Mesodermal cell (in vitro differentiated cells): ENCODE results near the gene TRPM2.

ENCODE experiments used
- H3K27ac ChIP-seq: 2 replicates; pipeline ENCODE4 v1.7.0; 2013; ENCODE audit warnings: mild to moderate bottlenecking, low read depth, low read length, moderate library complexity; ENCODE audit not compliant: severe bottlenecking
- H3K36me3 ChIP-seq: 2 replicates; pipeline ENCODE4 v1.7.1; 2013; ENCODE audit warnings: mild to moderate bottlenecking, low read length, moderate library complexity; ENCODE audit not compliant: control insufficient read depth, insufficient read depth
- H3K4me1 ChIP-seq: one replicate; pipeline ENCODE4 v1.7.1; 2013; ENCODE audit warnings: mild to moderate bottlenecking, low read length; ENCODE audit not compliant: insufficient read depth, control insufficient read depth, poor library complexity, severe bottlenecking
- H3K4me3 ChIP-seq: 2 replicates; pipeline ENCODE4 v1.7.0; 2013; ENCODE audit warnings: low read length, control low read depth, mild to moderate bottlenecking; ENCODE audit not compliant: insufficient read depth, poor library complexity, severe bottlenecking; ENCODE audit errors: extremely low read depth
- H3K9me3 ChIP-seq: 2 replicates; pipeline ENCODE4 v1.7.1; 2013; ENCODE audit warnings: mild to moderate bottlenecking, low read length, moderate library complexity; ENCODE audit not compliant: control insufficient read depth
- WGBS, 2 experiments: methylation state at CpG; one replicate each; pipeline ENCODE4 v1.1.5; 2013; ENCODE audit warnings: missing lambda C conversion rate in 2 of 2; ENCODE audit not compliant: insufficient coverage in 2 of 2; 5-methylcytosine and 5-hydroxymethylcytosine counted together

TRPM2 gene

GRCh38 chr21:44420416-44421205, 67.2 kb downstream of the TRPM2 start:
- H3K36me3 ChIP-seq: no peaks in the 10 kb centered on the region
- H3K9me3 ChIP-seq: no peaks in the 10 kb centered on the region
- WGBS, 2 experiments: 78 to 88% methylated on average over 8 to 12 of the region's 14 CpGs
- H3K4me3 ChIP-seq: no peak overlapping the region
- H3K4me1 ChIP-seq: no peaks in the 10 kb centered on the region
- H3K27ac ChIP-seq: no peak overlapping the region

GRCh38 chr21:44421901-44422840, 68.8 kb downstream of the TRPM2 start:
- Histone ChIP-seq H3K9me3 (no peaks in the 10 kb centered on the region), H3K36me3 (no peaks in the 10 kb centered on the region), H3K4me3 (no peak overlapping the region), H3K4me1 (no peaks in the 10 kb centered on the region), H3K27ac (no peak overlapping the region)
- 93 to 95% methylated on average over 14 to 16 of the region's 26 CpGs for WGBS, 2 experiments

- Histone ChIP-seq H3K27ac (no peak overlapping the region), H3K4me3 (no peak overlapping the region), H3K9me3 (no peaks in the 10 kb centered on the region), H3K4me1 (no peaks in the 10 kb centered on the region), H3K36me3 (no peaks in the 10 kb centered on the region)
- WGBS, 2 experiments: 87 to 96% methylated on average over 9 to 10 of the region's 12 CpGs
Observed at GRCh38 chr21:44423312-44423821, 69.9 kb downstream of the TRPM2 start.

GRCh38 chr21:44423941-44424607, 70.7 kb downstream of the TRPM2 start:
- no peaks in the 10 kb centered on the region for H3K36me3 ChIP-seq
- no peak overlapping the region for H3K27ac ChIP-seq
- WGBS, 2 experiments: 83 to 87% methylated on average over 10 to 17 of the region's 17 CpGs
- H3K9me3 ChIP-seq: no peaks in the 10 kb centered on the region
- H3K4me1 ChIP-seq: no peaks in the 10 kb centered on the region
- no peak overlapping the region for H3K4me3 ChIP-seq

- no peak overlapping the region for H3K4me3 ChIP-seq
- 88 to 91% methylated on average over 27 of the region's 30 CpGs for WGBS, 2 experiments
Observed at GRCh38 chr21:44424608-44425306, 71.3 kb downstream of the TRPM2 start.

GRCh38 chr21:44425307-44425894, 72.0 kb downstream of the TRPM2 start:
- H3K27ac ChIP-seq: no peak overlapping the region
- H3K9me3 ChIP-seq: peaks cover 4% of the 10 kb centered on the region
- H3K4me3 ChIP-seq: no peak overlapping the region
- H3K36me3 ChIP-seq: no peaks in the 10 kb centered on the region
- WGBS, 2 experiments: 89 to 94% methylated on average over 30 to 39 of the region's 40 CpGs
- no peaks in the 10 kb centered on the region for H3K4me1 ChIP-seq

More at GRCh38 chr21:44424608-44425306, 71.3 kb downstream of the TRPM2 start:
- Histone ChIP-seq H3K27ac (no peak overlapping the region), H3K36me3 (no peaks in the 10 kb centered on the region), H3K9me3 (peaks cover under 1% of the 10 kb centered on the region), H3K4me1 (no peaks in the 10 kb centered on the region)

GRCh38 chr21:44425895-44426662, 72.7 kb downstream of the TRPM2 start:
- Histone ChIP-seq H3K4me3 (no peak overlapping the region), H3K9me3 (peaks cover 4% of the 10 kb centered on the region), H3K27ac (no peak overlapping the region), H3K36me3 (no peaks in the 10 kb centered on the region), H3K4me1 (no peaks in the 10 kb centered on the region)
- 89 to 90% methylated on average over 8 to 13 of the region's 13 CpGs for WGBS, 2 experiments

- no peak overlapping the region for H3K27ac ChIP-seq
- H3K4me1 ChIP-seq: no peaks in the 10 kb centered on the region
- H3K36me3 ChIP-seq: no peaks in the 10 kb centered on the region
- H3K4me3 ChIP-seq: no peak overlapping the region
- H3K9me3 ChIP-seq: peaks cover 10% of the 10 kb centered on the region
- WGBS, 2 experiments: 94 to 95% methylated on average over 14 to 20 of the region's 21 CpGs
Observed at GRCh38 chr21:44426663-44427191, 73.3 kb downstream of the TRPM2 start.
